Karpas-422 (cell line): Measurements from ENCODE around the gene TMEM108. TPM values are rescaled to one million over a fixed set of nuclear protein-coding genes. Genes with fewer than 3 reads are reported as not detected.

Experiments
- DNase-seq: peaks from one replicate; pipeline ENCODE4 v3.0.0-alpha.2; 2015
- H2AFZ ChIP-seq: fragments of 200-600 bp; sonication (generic); 2 replicates; pipeline ENCODE4 v1.6.1; 2014; ENCODE audit warnings: antibody characterized with exemption, low read length, mixed read lengths
- H3K27ac ChIP-seq: fragments of 200-600 bp; sonication (generic); 2 replicates; pipeline ENCODE4 v1.5.1; 2014; ENCODE audit warnings: mild to moderate bottlenecking, low read length, moderate library complexity
- H3K27me3 ChIP-seq: fragments of 200-600 bp; sonication (generic); 2 replicates; pipeline ENCODE4 v1.6.1; 2014; ENCODE audit warnings: low read length, mixed read lengths
- H3K36me3 ChIP-seq: fragments of 200-600 bp; sonication (generic); 2 replicates; pipeline ENCODE4 v1.6.1; 2014; ENCODE audit warnings: low read length, mixed read lengths; ENCODE audit not compliant: insufficient read depth
- H3K4me1 ChIP-seq: fragments of 200-600 bp; sonication (generic); 2 replicates; pipeline ENCODE4 v1.6.1; 2014; ENCODE audit warnings: mild to moderate bottlenecking, low read length, mixed read lengths
- H3K4me2 ChIP-seq: fragments of 200-600 bp; sonication (generic); 2 replicates; pipeline ENCODE4 v1.6.1; 2014; ENCODE audit warnings: low read length, low read depth, mild to moderate bottlenecking; ENCODE audit not compliant: poor library complexity, severe bottlenecking
- H3K4me3 ChIP-seq: fragments of 200-600 bp; sonication (generic); 2 replicates; pipeline ENCODE4 v1.5.1; 2014; ENCODE audit warnings: mild to moderate bottlenecking, antibody characterized with exemption, low read length, mixed read lengths
- H3K79me2 ChIP-seq: fragments of 200-600 bp; sonication (generic); 2 replicates; pipeline ENCODE4 v1.6.1; 2014; ENCODE audit warnings: mild to moderate bottlenecking, low read length, mixed read lengths
- H3K9ac ChIP-seq: fragments of 200-600 bp; sonication (generic); 2 replicates; pipeline ENCODE4 v1.6.0; 2014; ENCODE audit warnings: low read length
- H3K9me2 ChIP-seq: fragments of 200-600 bp; sonication (generic), shearing (Covaris generic); replicated peaks from 2 replicates; pipeline ENCODE4 v1.6.0; 2014; ENCODE audit warnings: mild to moderate bottlenecking, low read length, moderate library complexity; ENCODE audit not compliant: insufficient read depth
- H3K9me3 ChIP-seq: fragments of 300-700, 200-600 bp; sonication (generic); 2 replicates; pipeline ENCODE4 v1.6.1; 2014; ENCODE audit warnings: low read length, mixed read lengths
- H4K20me1 ChIP-seq: fragments of 200-600 bp; sonication (generic); 2 replicates; pipeline ENCODE4 v1.6.1; 2014; ENCODE audit warnings: mild to moderate bottlenecking, antibody characterized with exemption, low read length, low read depth; ENCODE audit not compliant: insufficient read depth
- total RNA-seq: library from RNA; depleted of rRNA; stranded (reverse); fragments of >200 nt; shearing (Covaris generic); gene quantifications from 2 replicates; pipeline ENCODE4 v1.2.3, GENCODE V29; 2014; ENCODE audit warnings: low replicate concordance

The TMEM108 gene
- total RNA-seq, 1 experiment from 2014 or later: not detected

GRCh38 chr3:133041524-133041829 is 3.3 kb downstream of the TMEM108 start:
- no peak for DNase-seq
- Histone ChIP-seq H3K4me1 (no peaks in the 10 kb centered on the region), H3K4me3 (no peak overlapping the region), H3K9me2 (no peaks in the 10 kb centered on the region), H3K9ac (no peak overlapping the region), H3K4me2 (no peak overlapping the region), H2AFZ (no peak overlapping the region), H3K36me3 (no peaks in the 10 kb centered on the region), H3K27me3 (no peaks in the 10 kb centered on the region), H3K9me3 (no peaks in the 10 kb centered on the region), H4K20me1 (no peaks in the 10 kb centered on the region), H3K79me2 (no peaks in the 10 kb centered on the region), H3K27ac (no peak overlapping the region)

DNA sequence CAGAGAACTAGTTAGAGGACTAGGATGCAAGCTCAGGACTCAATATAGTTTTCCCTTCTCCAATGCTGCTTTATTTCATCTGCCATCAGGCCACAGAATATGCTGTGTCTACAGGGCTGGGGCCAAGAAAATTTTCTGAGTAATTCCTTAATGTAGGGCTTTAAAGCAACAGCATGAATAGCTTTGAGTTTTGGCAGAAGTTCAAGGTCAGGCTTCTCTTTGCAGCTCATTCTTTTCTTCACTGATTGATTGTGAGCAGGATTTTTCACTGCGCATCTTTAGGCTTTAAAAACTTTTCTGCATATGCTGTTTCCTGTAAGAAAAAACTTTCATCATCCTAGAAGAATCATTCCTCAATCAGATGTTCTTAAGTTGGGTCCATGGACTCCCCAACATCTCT is 4.6 kb downstream of the TMEM108 start:
- H3K79me2 ChIP-seq: no peaks in the 10 kb centered on the region
- no peak overlapping the region for H3K4me2 ChIP-seq
- no peaks in the 10 kb centered on the region for H3K4me1 ChIP-seq
- H3K4me3 ChIP-seq: no peak overlapping the region
- no peak for DNase-seq
- H2AFZ ChIP-seq: no peak overlapping the region
- no peaks in the 10 kb centered on the region for H4K20me1 ChIP-seq
- no peak overlapping the region for H3K27ac ChIP-seq
- H3K9me3 ChIP-seq: no peaks in the 10 kb centered on the region
- no peaks in the 10 kb centered on the region for H3K27me3 ChIP-seq
- no peak overlapping the region for H3K9ac ChIP-seq
- no peaks in the 10 kb centered on the region for H3K9me2 ChIP-seq
- H3K36me3 ChIP-seq: no peaks in the 10 kb centered on the region

GRCh38 chr3:133047980-133048379 is 9.8 kb downstream of the TMEM108 start:
- Histone ChIP-seq H4K20me1 (no peaks in the 10 kb centered on the region), H3K27me3 (no peaks in the 10 kb centered on the region), H3K9me3 (no peaks in the 10 kb centered on the region), H3K9me2 (no peaks in the 10 kb centered on the region), H3K36me3 (no peaks in the 10 kb centered on the region), H3K4me1 (no peaks in the 10 kb centered on the region), H3K4me2 (no peak overlapping the region), H3K9ac (no peak overlapping the region), H3K4me3 (no peak overlapping the region), H3K79me2 (no peaks in the 10 kb centered on the region), H2AFZ (no peak overlapping the region), H3K27ac (no peak overlapping the region)
- DNase-seq: no peak

GRCh38 chr3:133049491-133049890 is 11.3 kb downstream of the TMEM108 start:
- H3K4me3 ChIP-seq: no peak overlapping the region

DNA sequence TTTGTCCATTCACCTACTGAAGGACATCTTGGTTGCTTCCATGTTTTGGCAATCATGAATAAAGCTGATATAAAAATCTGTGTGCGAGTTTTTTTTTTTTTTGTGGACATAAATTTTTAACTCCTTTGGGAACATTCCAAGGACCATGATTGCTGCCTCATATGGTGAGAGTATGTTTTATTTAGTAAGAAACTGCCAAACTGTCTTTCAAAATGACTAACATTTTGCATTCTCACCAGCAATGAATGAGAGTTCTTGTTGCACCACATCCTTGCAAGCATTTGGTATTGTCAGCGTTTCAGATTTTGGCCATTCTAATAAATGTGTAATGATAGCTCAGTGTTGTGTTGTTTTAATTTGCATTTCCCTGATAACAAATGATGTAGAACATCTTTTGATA is 12.7 kb downstream of the TMEM108 start:
- DNase-seq: no peak
- Histone ChIP-seq H3K27me3 (no peaks in the 10 kb centered on the region), H3K9ac (no peak overlapping the region), H3K9me3 (no peaks in the 10 kb centered on the region), H3K79me2 (no peaks in the 10 kb centered on the region), H3K36me3 (no peaks in the 10 kb centered on the region), H3K4me3 (no peak overlapping the region), H3K4me1 (no peaks in the 10 kb centered on the region), H3K27ac (no peak overlapping the region), H3K4me2 (no peak overlapping the region), H3K9me2 (no peaks in the 10 kb centered on the region), H2AFZ (no peak overlapping the region), H4K20me1 (no peaks in the 10 kb centered on the region)

More at GRCh38 chr3:133049491-133049890, 11.3 kb downstream of the TMEM108 start:
- no peak overlapping the region for H3K4me2 ChIP-seq
- no peak for DNase-seq
- no peak overlapping the region for H2AFZ ChIP-seq
- H3K27me3 ChIP-seq: no peaks in the 10 kb centered on the region
- no peaks in the 10 kb centered on the region for H3K9me3 ChIP-seq
- H4K20me1 ChIP-seq: no peaks in the 10 kb centered on the region
- no peaks in the 10 kb centered on the region for H3K36me3 ChIP-seq
- H3K27ac ChIP-seq: no peak overlapping the region
- no peak overlapping the region for H3K9ac ChIP-seq
- H3K4me1 ChIP-seq: no peaks in the 10 kb centered on the region
- H3K9me2 ChIP-seq: no peaks in the 10 kb centered on the region
- H3K79me2 ChIP-seq: no peaks in the 10 kb centered on the region

GRCh38 chr3:133053532-133053931 is 15.3 kb downstream of the TMEM108 start:
- H3K36me3 ChIP-seq: no peaks in the 10 kb centered on the region
- H3K27ac ChIP-seq: no peak overlapping the region
- no peak for DNase-seq
- no peaks in the 10 kb centered on the region for H4K20me1 ChIP-seq
- H3K79me2 ChIP-seq: no peaks in the 10 kb centered on the region
- no peaks in the 10 kb centered on the region for H3K9me3 ChIP-seq
- no peak overlapping the region for H3K4me2 ChIP-seq
- no peak overlapping the region for H3K4me3 ChIP-seq
- H3K27me3 ChIP-seq: no peaks in the 10 kb centered on the region
- H3K9me2 ChIP-seq: no peaks in the 10 kb centered on the region
- no peak overlapping the region for H2AFZ ChIP-seq
- H3K4me1 ChIP-seq: no peaks in the 10 kb centered on the region
- no peak overlapping the region for H3K9ac ChIP-seq

DNA sequence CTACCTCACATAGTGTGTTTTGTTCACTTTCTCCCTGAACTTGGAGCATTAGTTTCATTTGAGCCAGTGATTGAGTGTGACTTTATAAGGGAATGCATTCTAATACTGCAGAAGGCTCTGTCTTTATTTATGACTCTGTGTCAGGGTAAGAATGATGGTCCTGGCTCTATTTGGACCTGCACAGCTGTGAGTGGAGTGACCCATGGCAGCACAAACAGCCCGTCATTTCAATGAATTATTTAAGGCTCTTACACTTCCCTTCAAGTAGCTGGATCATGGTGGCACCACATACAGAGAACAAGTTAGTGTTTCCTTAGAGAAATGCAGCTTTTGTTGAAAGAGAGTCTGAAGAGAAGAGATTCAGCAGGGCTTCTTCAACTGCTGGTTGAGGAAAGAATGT is 16.4 kb downstream of the TMEM108 start:
- Histone ChIP-seq H3K9me2 (no peaks in the 10 kb centered on the region), H3K9ac (no peak overlapping the region)

GRCh38 chr3:133055339-133055738 is 17.1 kb downstream of the TMEM108 start:
- no peaks in the 10 kb centered on the region for H3K9me3 ChIP-seq
- H4K20me1 ChIP-seq: no peaks in the 10 kb centered on the region
- no peaks in the 10 kb centered on the region for H3K27me3 ChIP-seq
- no peak overlapping the region for H3K27ac ChIP-seq
- H3K79me2 ChIP-seq: no peaks in the 10 kb centered on the region
- H3K4me2 ChIP-seq: no peak overlapping the region
- no peaks in the 10 kb centered on the region for H3K36me3 ChIP-seq
- no peak overlapping the region for H2AFZ ChIP-seq
- no peaks in the 10 kb centered on the region for H3K9me2 ChIP-seq
- H3K4me3 ChIP-seq: no peak overlapping the region
- DNase-seq: no peak
- no peaks in the 10 kb centered on the region for H3K4me1 ChIP-seq
- H3K9ac ChIP-seq: no peak overlapping the region

More for the DNA sequence above, 16.4 kb downstream of the TMEM108 start:
- Histone ChIP-seq H3K9me3 (no peaks in the 10 kb centered on the region), H3K4me1 (no peaks in the 10 kb centered on the region), H3K27me3 (no peaks in the 10 kb centered on the region), H3K4me3 (no peak overlapping the region), H3K27ac (no peak overlapping the region), H3K4me2 (no peak overlapping the region), H4K20me1 (no peaks in the 10 kb centered on the region), H3K79me2 (no peaks in the 10 kb centered on the region), H2AFZ (no peak overlapping the region), H3K36me3 (no peaks in the 10 kb centered on the region)
- DNase-seq: no peak

DNA sequence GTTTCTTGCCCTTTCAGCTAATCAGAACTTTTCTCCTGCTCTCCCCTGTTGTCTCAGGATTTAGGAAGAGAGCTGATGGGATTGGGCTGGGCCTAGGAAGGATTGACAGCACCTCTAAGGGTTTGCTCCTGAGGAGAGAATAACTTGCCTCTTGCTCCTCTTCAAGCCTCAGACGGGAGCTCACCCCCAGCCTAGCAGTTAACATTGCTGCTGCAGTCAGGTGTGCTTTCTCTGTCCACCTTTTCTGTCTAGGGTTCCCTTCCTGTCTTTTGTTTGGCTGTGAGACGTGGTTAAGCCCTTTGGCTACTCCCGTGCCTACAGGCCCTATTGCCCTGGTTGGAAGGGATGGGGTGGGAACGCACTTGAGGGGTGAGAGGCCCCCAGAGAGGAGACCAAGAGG is 20.1 kb downstream of the TMEM108 start:
- no peak overlapping the region for H3K9ac ChIP-seq
- no peaks in the 10 kb centered on the region for H3K9me3 ChIP-seq
- H3K4me3 ChIP-seq: no peak overlapping the region
- DNase-seq: no peak
- H4K20me1 ChIP-seq: no peaks in the 10 kb centered on the region
- H3K79me2 ChIP-seq: no peaks in the 10 kb centered on the region
- H3K36me3 ChIP-seq: no peaks in the 10 kb centered on the region
- no peak overlapping the region for H3K4me2 ChIP-seq
- no peaks in the 10 kb centered on the region for H3K4me1 ChIP-seq
- H3K27me3 ChIP-seq: no peaks in the 10 kb centered on the region
- no peak overlapping the region for H2AFZ ChIP-seq
- H3K9me2 ChIP-seq: no peaks in the 10 kb centered on the region
- H3K27ac ChIP-seq: no peak overlapping the region
